HEK293 (cell line): ENCODE results near the gene SH3GLB2.

Experiments used
- CTCF ChIA-PET: fragments of 350-600 bp; formaldehyde crosslinking; extraction: SDS; loops from one replicate; lab custom pipeline; 2021; ENCODE audit warnings: antibody characterized with exemption; lab: Yijun Ruan, JAX
- POLR2A ChIA-PET: fragments of 300-600 bp; formaldehyde crosslinking; extraction: SDS; loops from one replicate; lab custom pipeline; 2020; ENCODE audit warnings: antibody characterized with exemption, inconsistent platforms; lab: Yijun Ruan, JAX
- H3K27ac ChIP-seq: fragments of 200-500 bp; sonication (Bioruptor generic); 2 replicates; pipeline ENCODE4 v1.5.1; 2014; ENCODE audit warnings: low read depth, low read length, control low read depth, inconsistent platforms; ENCODE audit errors: extremely low read depth
- H3K36me3 ChIP-seq, 2 experiments: fragments of 200-500 bp in 1 of 2; sonication (Bioruptor generic) in 1 of 2; 1 replicate in 1 of 2; 2 replicates in 1 of 2; pipeline ENCODE4 v1.5.1; 2014 to 2017; ENCODE audit warnings: inconsistent platforms in 2 of 2, low read length in 2 of 2; ENCODE audit not compliant: control insufficient read depth in 2 of 2, insufficient read depth in 1 of 2
- H3K4me1 ChIP-seq: fragments of 200-500 bp; sonication (Bioruptor generic); 2 replicates; pipeline ENCODE4 v1.5.1; 2014; ENCODE audit warnings: mild to moderate bottlenecking, low read length, inconsistent platforms; ENCODE audit not compliant: control insufficient read depth, insufficient read depth
- H3K4me3 ChIP-seq: 2 replicates; pipeline ENCODE4 v1.5.1; 2011; ENCODE audit warnings: low read depth, mild to moderate bottlenecking, control low read depth, low read length, moderate library complexity
- H3K9me3 ChIP-seq: fragments of 200-500 bp; sonication (Bioruptor generic); 2 replicates; pipeline ENCODE4 v1.5.1; 2014; ENCODE audit warnings: low read depth, low read length, inconsistent platforms; ENCODE audit not compliant: control insufficient read depth, insufficient read depth
- BCL11B ChIP-seq: fragments of 450-650 bp; formaldehyde crosslinking; IDR thresholded peaks from 2 replicates; pipeline ENCODE4 v1.5.1; 2016; ENCODE audit warnings: low read depth, missing biosample characterization, missing genetic modification characterization
- FEZF1 ChIP-seq: fragments of 450-650 bp; formaldehyde crosslinking; IDR thresholded peaks from 2 replicates; pipeline ENCODE4 v1.5.1; 2016; ENCODE audit warnings: missing biosample characterization, missing genetic modification characterization
- GLIS1 ChIP-seq: fragments of 450-650 bp; formaldehyde crosslinking; IDR thresholded peaks from 2 replicates; pipeline ENCODE4 v1.5.1; 2016; ENCODE audit warnings: missing biosample characterization, missing genetic modification characterization
- GLIS2 ChIP-seq: fragments of 450-650 bp; formaldehyde crosslinking; IDR thresholded peaks from 2 replicates; pipeline ENCODE4 v1.5.1; 2016; ENCODE audit warnings: missing biosample characterization, missing genetic modification characterization
- HOXA7 ChIP-seq: sonication (generic); formaldehyde crosslinking; IDR thresholded peaks from 2 replicates; pipeline ENCODE4 v1.8.1; 2022; ENCODE audit warnings: missing genetic modification reagents, borderline replicate concordance
- HOXC10 ChIP-seq: sonication (generic); formaldehyde crosslinking; IDR thresholded peaks from 2 replicates; pipeline ENCODE4 v1.8.1; 2023; ENCODE audit warnings: mild to moderate bottlenecking, missing genetic modification reagents
- HOXD13 ChIP-seq: sonication (generic); formaldehyde crosslinking; IDR thresholded peaks from 2 replicates; pipeline ENCODE4 v1.8.0; 2022; ENCODE audit warnings: missing genetic modification reagents, borderline replicate concordance
- KLF9 ChIP-seq: fragments of 450-650 bp; formaldehyde crosslinking; IDR thresholded peaks from 2 replicates; pipeline ENCODE4 v1.5.1; 2016; ENCODE audit warnings: missing biosample characterization, missing genetic modification characterization, low read depth
- PATZ1 ChIP-seq: fragments of 450-650 bp; formaldehyde crosslinking; IDR thresholded peaks from 2 replicates; pipeline ENCODE4 v1.5.1; 2016; ENCODE audit warnings: missing biosample characterization, missing genetic modification characterization
- SP3 ChIP-seq: fragments of 450-650 bp; formaldehyde crosslinking; IDR thresholded peaks from 2 replicates; pipeline ENCODE4 v1.5.1; 2016; ENCODE audit warnings: missing biosample characterization, missing genetic modification characterization
- WT1 ChIP-seq: fragments of 450-650 bp; formaldehyde crosslinking; IDR thresholded peaks from 2 replicates; pipeline ENCODE4 v1.5.1; 2016; ENCODE audit warnings: missing biosample characterization, missing genetic modification characterization
- ZBTB1 ChIP-seq: fragments of 450-650 bp; formaldehyde crosslinking; IDR thresholded peaks from 2 replicates; pipeline ENCODE4 v1.5.1; 2016; ENCODE audit warnings: missing biosample characterization, missing genetic modification characterization
- ZBTB11 ChIP-seq: fragments of 450-650 bp; formaldehyde crosslinking; conservative IDR thresholded peaks from 2 replicates; pipeline ENCODE4 v1.5.1; 2016; ENCODE audit warnings: low read depth, missing biosample characterization, missing genetic modification characterization
- ZBTB48 ChIP-seq: fragments of 450-650 bp; formaldehyde crosslinking; IDR thresholded peaks from 2 replicates; pipeline ENCODE4 v1.5.1; 2016; ENCODE audit warnings: missing biosample characterization, missing genetic modification characterization
- ZBTB49 ChIP-seq: fragments of 450-650 bp; formaldehyde crosslinking; IDR thresholded peaks from 2 replicates; pipeline ENCODE4 v1.5.1; 2016; ENCODE audit warnings: missing biosample characterization, missing genetic modification characterization, low read depth
- ZNF121 ChIP-seq: fragments of 450-650 bp; formaldehyde crosslinking; IDR thresholded peaks from 2 replicates; pipeline ENCODE4 v1.5.1; 2016; ENCODE audit warnings: missing biosample characterization, missing genetic modification characterization
- ZNF19 ChIP-seq: fragments of 450-650 bp; formaldehyde crosslinking; IDR thresholded peaks from 2 replicates; pipeline ENCODE4; 2016; ENCODE audit warnings: missing biosample characterization, missing genetic modification characterization, low read depth
- ZNF221 ChIP-seq: fragments of 450-650 bp; formaldehyde crosslinking; IDR thresholded peaks from 2 replicates; pipeline ENCODE4 v1.5.1; 2017; ENCODE audit warnings: missing biosample characterization, missing genetic modification characterization, borderline replicate concordance
- ZNF266 ChIP-seq: fragments of 450-650 bp; formaldehyde crosslinking; IDR thresholded peaks from 2 replicates; pipeline ENCODE4 v1.5.1; 2016; ENCODE audit warnings: missing biosample characterization, missing genetic modification characterization, low read depth
- ZNF274 ChIP-seq, 2 experiments: fragments of 200-500 bp in 1 of 2; fragments of 450-650 bp in 1 of 2; sonication (Bioruptor generic) in 1 of 2; formaldehyde crosslinking in 1 of 2; IDR thresholded peaks; 2 replicates each; pipeline versions ENCODE4 v1.5.1 to v1.6.1; 2014 to 2016; ENCODE audit warnings: borderline replicate concordance in 1 of 2, inconsistent platforms in 1 of 2, low read length in 1 of 2, missing biosample characterization in 1 of 2, missing genetic modification characterization in 1 of 2
- ZNF335 ChIP-seq: fragments of 450-650 bp; formaldehyde crosslinking; conservative IDR thresholded peaks from 2 replicates; pipeline ENCODE4 v1.5.1; 2016; ENCODE audit warnings: missing biosample characterization, missing genetic modification characterization
- ZNF473 ChIP-seq: fragments of 450-650 bp; formaldehyde crosslinking; IDR thresholded peaks from 2 replicates; pipeline ENCODE4 v1.5.1; 2017; ENCODE audit warnings: missing biosample characterization, missing genetic modification characterization
- ZNF585B ChIP-seq: fragments of 450-650 bp; formaldehyde crosslinking; IDR thresholded peaks from 2 replicates; pipeline ENCODE4 v1.5.1; 2016; ENCODE audit warnings: missing biosample characterization, missing genetic modification characterization
- ZNF621 ChIP-seq: fragments of 450-650 bp; formaldehyde crosslinking; IDR thresholded peaks from 2 replicates; pipeline ENCODE4 v1.5.1; 2017; ENCODE audit warnings: missing biosample characterization, missing genetic modification characterization
- ZNF645 ChIP-seq: fragments of 450-650 bp; formaldehyde crosslinking; IDR thresholded peaks from 2 replicates; pipeline ENCODE4; 2016; ENCODE audit warnings: missing biosample characterization, missing genetic modification characterization
- ZNF76 ChIP-seq: fragments of 450-650 bp; formaldehyde crosslinking; IDR thresholded peaks from 2 replicates; pipeline ENCODE4; 2016; ENCODE audit warnings: low read depth, missing biosample characterization, missing genetic modification characterization, borderline replicate concordance
- ZNF791 ChIP-seq: fragments of 450-650 bp; formaldehyde crosslinking; IDR thresholded peaks from 2 replicates; pipeline ENCODE4 v1.5.1; 2016; ENCODE audit warnings: missing biosample characterization, missing genetic modification characterization
- ZNF830 ChIP-seq: fragments of 450-650 bp; IDR thresholded peaks from 2 replicates; pipeline ENCODE4 v1.5.0; 2018; ENCODE audit warnings: missing biosample characterization, missing genetic modification characterization, low read depth, mild to moderate bottlenecking, moderate library complexity
- ZXDB ChIP-seq: fragments of 450-650 bp; formaldehyde crosslinking; IDR thresholded peaks from 2 replicates; pipeline ENCODE4 v1.5.1; 2016; ENCODE audit warnings: missing biosample characterization, missing genetic modification characterization

Gene SH3GLB2

GRCh38 chr9:129027685-129028191 is 393 bp downstream of the SH3GLB2 start (continued):
- TF ChIP-seq PATZ1 (tag by site-specific recombination) = peak; percentile 78
- no peak for TF ChIP-seq ZNF621 (tag by site-specific recombination)
- peak; percentile 71 for TF ChIP-seq ZBTB48 (tag by site-specific recombination)
- TF ChIP-seq ZBTB49 = no peak
- TF ChIP-seq GLIS1 (tag by site-specific recombination) = peak; percentile 64
- no peak for TF ChIP-seq ZNF645
- peak; percentile 43; the same call in 1 of the 2 replicates for TF ChIP-seq KLF9 (tag by site-specific recombination)
- TF ChIP-seq ZNF335 (tag by site-specific recombination) = peak; percentile 75
- no peak for TF ChIP-seq HOXA7 (CRISPR knock-in tag)
- peak; percentile 83 for TF ChIP-seq GLIS2
- TF ChIP-seq ZBTB11 (tag by site-specific recombination) = peak; percentile 87
- peak; percentile 45 for TF ChIP-seq ZXDB (tag by site-specific recombination)
- peak; percentile 10; the same call in 1 of the 2 replicates for TF ChIP-seq WT1 (tag by site-specific recombination)
- TF ChIP-seq HOXC10 (CRISPR knock-in tag) = no peak

GRCh38 chr9:129027224-129027684 is 877 bp downstream of the SH3GLB2 start:
- H3K4me1 ChIP-seq = no peaks in the 10 kb centered on the region
- H3K4me3 ChIP-seq = peak overlapping the region; percentile 74
- ChIA-PET POLR2A (interaction anchor here (0.5 to 1.4 kb wide), 5 partner anchors 21 to 1055 kb away, joined by 4 to 15 read pairs (median 9); partner anchors contain the start of genes DOLPP1, ENDOG and PTPA), CTCF (interaction anchor here (0.5 to 1.4 kb wide), 2 partner anchors 21 to 166 kb away, joined by 3 read pairs; no protein-coding TSS in a partner anchor)
- no peaks in the 10 kb centered on the region for H3K36me3 ChIP-seq
- H3K27ac ChIP-seq = peak overlapping the region; percentile 67; the same call in 1 of the 2 replicates
- no peaks in the 10 kb centered on the region for H3K9me3 ChIP-seq
- TF ChIP-seq ZNF830 (tag by site-specific recombination) = no peak
- peak; percentile 47; the same call in 1 of the 2 replicates for TF ChIP-seq BCL11B (tag by site-specific recombination)
- TF ChIP-seq ZNF274 (IDR thresholded peaks at IDR 0.05; ENCODE audit: low read length) = no peak
- no peak for TF ChIP-seq ZNF274 (tag by site-specific recombination; IDR thresholded peaks at IDR 0.05; ENCODE audit: borderline replicate concordance)
- TF ChIP-seq ZNF19 (tag by site-specific recombination) = no peak
- no peak for TF ChIP-seq ZNF791
- TF ChIP-seq ZNF76 (tag by site-specific recombination) = peak; percentile 2; the same call in 1 of the 2 replicates
- TF ChIP-seq HOXD13 (CRISPR knock-in tag) = no peak
- peak; percentile 66; the same call in 1 of the 2 replicates for TF ChIP-seq ZNF121 (tag by site-specific recombination)
- TF ChIP-seq ZBTB1 (tag by site-specific recombination) = 0 out of 2 replicates have a peak, but pooled peaks have one; percentile 21
- TF ChIP-seq ZNF266 (tag by site-specific recombination) = no peak
- TF ChIP-seq ZNF473 (tag by site-specific recombination) = no peak
- no peak for TF ChIP-seq ZNF221
- TF ChIP-seq GLIS2 = no peak
- peak; percentile 29; the same call in 1 of the 2 replicates for TF ChIP-seq SP3 (tag by site-specific recombination)
- no peak for TF ChIP-seq FEZF1 (tag by site-specific recombination)
- no peak for TF ChIP-seq ZNF585B (tag by site-specific recombination)
